Cardiac fibroblast (primary cell): ENCODE data around the gene C6.
"Not testable (repeated sequence)": the region's sequence is repeated elsewhere in the genome, so short reads cannot be mapped to it uniquely, and the experiment has no call there.

ENCODE experiments used
- DNase-seq, 2 donors: peaks; one replicate each; pipeline versions ENCODE4 v3.0.0 to v3.0.0-alpha.2; 2010; ENCODE audit warnings: low read depth in 2 of 2
- H3K4me3 ChIP-seq, 2 donors: replicated peaks in 1 of 2; 1 replicate in 1 of 2; 2 replicates in 1 of 2; pipeline ENCODE4 v1.5.1; 2011; ENCODE audit warnings: low read depth in 2 of 2, low read length in 2 of 2, mild to moderate bottlenecking in 2 of 2, moderate library complexity in 1 of 2
- TF ChIP-seq, protein P1 (sequence below): IDR thresholded peaks from one replicate; pipeline ENCODE4 v1.5.1; 2011; ENCODE audit warnings: low read depth, mild to moderate bottlenecking, low read length, inconsistent platforms

C6 gene

DNA sequence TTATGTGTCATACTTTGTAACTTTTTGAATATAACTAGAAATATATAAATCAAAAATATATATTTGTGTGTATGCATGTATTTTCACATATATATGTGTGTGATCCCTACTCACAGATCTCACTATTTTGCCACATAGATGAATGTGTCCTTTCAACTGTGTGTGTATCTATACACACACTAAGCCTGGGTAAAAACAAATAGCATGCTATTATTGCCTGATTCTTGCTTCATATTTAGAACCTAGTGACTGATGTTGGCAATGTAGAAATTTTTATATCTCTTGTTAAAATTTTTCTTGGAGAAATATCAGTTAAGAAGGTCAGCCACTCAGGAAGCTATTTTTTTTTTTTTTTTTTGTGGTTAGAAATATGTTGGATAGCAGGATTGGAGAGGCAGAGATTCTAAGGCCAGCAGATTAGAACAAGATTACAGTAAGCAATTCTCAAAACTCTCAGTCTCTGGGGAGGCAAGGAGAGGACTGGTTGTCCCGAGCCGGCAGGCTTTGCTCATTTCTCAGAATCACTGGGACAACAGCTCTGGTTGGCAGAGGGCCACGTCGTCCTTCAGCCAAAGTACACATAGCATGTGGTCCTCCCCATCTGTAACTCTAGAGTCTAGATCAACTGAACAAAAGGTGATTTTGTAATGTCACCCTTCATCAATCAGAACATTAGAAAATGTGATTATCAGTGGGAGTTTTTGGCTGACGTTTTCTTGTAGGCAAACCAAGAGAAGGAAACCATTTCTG, 19.7 kb downstream of the C6 start:
- TF ChIP-seq, protein P1, sequence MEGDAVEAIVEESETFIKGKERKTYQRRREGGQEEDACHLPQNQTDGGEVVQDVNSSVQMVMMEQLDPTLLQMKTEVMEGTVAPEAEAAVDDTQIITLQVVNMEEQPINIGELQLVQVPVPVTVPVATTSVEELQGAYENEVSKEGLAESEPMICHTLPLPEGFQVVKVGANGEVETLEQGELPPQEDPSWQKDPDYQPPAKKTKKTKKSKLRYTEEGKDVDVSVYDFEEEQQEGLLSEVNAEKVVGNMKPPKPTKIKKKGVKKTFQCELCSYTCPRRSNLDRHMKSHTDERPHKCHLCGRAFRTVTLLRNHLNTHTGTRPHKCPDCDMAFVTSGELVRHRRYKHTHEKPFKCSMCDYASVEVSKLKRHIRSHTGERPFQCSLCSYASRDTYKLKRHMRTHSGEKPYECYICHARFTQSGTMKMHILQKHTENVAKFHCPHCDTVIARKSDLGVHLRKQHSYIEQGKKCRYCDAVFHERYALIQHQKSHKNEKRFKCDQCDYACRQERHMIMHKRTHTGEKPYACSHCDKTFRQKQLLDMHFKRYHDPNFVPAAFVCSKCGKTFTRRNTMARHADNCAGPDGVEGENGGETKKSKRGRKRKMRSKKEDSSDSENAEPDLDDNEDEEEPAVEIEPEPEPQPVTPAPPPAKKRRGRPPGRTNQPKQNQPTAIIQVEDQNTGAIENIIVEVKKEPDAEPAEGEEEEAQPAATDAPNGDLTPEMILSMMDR: no peak
- DNase-seq: peak; percentile 99 to 100

DNA sequence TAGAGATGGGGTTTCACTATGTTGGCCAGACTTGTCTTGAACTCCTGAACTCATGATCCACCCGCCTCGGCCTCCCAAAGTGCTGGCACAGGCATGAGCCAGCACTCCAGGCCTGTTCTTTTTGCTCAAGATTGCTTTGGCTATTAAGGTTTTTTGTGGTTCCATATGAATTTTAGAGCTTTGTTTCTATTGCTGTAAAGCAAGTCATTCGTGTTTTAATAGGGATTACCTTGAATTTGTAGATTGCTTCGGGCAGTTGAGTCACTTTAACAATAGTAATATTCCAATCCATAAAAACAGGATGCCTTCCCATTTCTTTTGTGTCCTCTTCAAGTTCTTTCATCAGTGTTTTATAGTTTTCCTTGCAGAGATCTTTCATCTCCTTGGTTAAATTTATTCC, 22.1 kb downstream of the C6 start:
- TF ChIP-seq, protein P1: no peak
- no peak for DNase-seq

More for the DNA sequence above, 19.7 kb downstream of the C6 start:
- H3K4me3 ChIP-seq: no peak overlapping the region

DNA sequence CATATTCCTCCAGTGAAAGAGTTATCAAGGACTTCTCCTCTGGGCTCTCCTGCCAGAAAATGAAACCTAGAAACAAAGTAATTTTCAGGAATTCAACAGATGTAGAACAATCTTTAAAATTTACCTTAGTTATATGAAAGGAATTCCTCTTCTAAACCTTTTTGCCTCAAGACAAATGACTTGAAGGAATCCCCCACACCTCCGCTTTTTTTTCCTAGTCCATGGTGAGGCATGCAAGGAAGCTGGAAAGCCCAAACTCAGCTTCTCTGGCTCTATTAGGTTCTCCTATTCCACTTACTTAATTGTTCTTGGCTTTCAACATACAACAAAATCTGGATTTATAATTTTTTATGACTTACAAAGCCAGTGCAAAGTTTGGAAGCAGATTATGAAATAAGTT, 27.2 kb downstream of the C6 start:
- TF ChIP-seq, protein P1: no peak
- no peak overlapping the region for H3K4me3 ChIP-seq
- DNase-seq: no peak

More for the DNA sequence above, 22.1 kb downstream of the C6 start:
- no peak overlapping the region for H3K4me3 ChIP-seq

DNA sequence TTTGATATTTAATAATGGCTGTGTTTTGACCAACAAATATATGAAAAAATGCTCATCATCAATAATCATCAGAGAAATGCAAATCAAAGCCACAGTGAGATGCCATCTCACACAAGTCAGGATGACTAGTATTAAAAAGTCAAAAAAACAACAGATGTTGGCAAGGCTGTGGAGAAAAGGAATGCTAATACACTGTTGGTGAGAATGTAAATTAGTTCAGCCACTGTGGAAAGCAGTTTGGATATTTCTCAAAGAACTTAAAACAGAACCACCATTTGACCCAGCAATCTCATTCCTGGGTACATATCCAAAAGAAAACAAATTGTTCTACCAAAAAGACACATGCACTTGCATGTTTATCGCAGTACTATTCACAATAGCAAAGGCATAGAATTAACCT, 30.0 kb downstream of the C6 start:
- not testable (repeated sequence) for H3K4me3 ChIP-seq
- peak in 1 of 2 donors; percentile 64 for DNase-seq

- DNase-seq: no peak
- TF ChIP-seq, protein P1: no peak
- H3K4me3 ChIP-seq: no peak overlapping the region
Measured at GRCh38 chr5:41182666-41183065, 30.7 kb downstream of the C6 start.

GRCh38 chr5:41181691-41182564, 31.4 kb downstream of the C6 start:
- TF ChIP-seq, protein P1: no peak

DNA sequence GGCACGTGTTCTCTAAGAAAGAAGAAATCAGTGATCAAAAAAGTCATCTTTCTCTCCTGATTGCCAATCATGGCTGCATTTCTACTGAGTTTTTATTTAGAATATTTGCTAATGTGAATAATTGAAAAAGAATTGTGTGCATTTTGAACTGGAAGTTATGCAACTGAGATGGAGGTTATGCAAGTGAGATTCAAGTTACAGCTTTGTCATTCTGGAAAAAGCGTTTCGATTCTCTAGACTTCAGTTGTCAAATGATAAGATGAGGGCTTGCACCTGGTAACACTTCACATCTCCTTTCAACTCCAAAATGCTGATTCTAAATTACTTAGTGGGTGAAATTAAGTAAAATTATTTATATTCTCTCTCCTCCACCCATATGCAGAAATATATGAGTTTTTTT, 36.4 kb downstream of the C6 start:
- H3K4me3 ChIP-seq: no peak overlapping the region
- TF ChIP-seq, protein P1: no peak
- peak; percentile 82 to 89 for DNase-seq

More at GRCh38 chr5:41181691-41182564, 31.4 kb downstream of the C6 start:
- no peak overlapping the region for H3K4me3 ChIP-seq
- DNase-seq: no peak
